GM10266 (cell line): Measurements from ENCODE around the gene MYO9B.
A peak's percentile ranks its signal among the peaks of the same experiment; 100 is the strongest.

Source experiments
- DNase-seq: peaks from one replicate; pipeline ENCODE4 v3.0.0; 2012; ENCODE audit errors: extremely low spot score
- TF ChIP-seq, protein P1 (sequence below): IDR thresholded peaks from 2 replicates; pipeline ENCODE4 v1.5.1; 2012; ENCODE audit warnings: mild to moderate bottlenecking, low read depth; ENCODE audit not compliant: control insufficient read depth, insufficient read depth; ENCODE audit errors: missing control alignments

MYO9B gene

DNA sequence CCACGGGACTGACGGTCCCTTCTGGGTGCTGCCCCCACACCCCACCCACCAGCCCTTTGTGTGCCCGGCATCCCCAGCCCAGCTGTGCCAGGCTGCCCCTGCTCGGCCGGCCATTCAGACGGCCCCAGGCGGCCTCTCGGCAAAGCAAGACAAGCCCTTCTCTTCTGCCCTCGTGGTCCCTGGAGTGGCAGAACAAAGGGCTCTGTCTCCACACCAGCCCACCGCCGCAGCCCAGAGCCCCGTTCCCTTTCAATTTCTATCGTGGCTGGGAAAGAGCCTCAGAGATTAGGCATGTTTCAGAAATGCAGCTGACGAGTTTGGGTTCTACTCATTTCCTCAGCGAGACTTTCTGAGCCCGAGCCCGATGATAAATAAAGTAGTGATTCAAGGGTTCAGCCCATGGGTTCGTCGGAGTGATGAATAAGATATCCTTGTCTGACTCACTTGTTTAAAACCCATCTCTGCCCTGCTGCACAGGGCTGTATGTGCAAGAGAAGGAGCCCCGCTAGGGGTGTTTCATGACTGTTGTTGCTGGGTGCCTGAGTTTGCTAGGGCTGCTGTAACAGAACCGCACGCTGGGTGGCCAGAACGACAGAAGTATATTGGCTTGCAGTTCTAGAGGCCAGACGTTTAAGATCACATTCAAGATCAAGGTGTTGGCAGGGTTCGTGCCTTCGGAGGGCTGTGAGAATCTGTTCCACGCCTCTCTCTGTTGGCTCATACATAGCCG lies 4.3 kb downstream of the MYO9B start:
- TF ChIP-seq, protein P1, sequence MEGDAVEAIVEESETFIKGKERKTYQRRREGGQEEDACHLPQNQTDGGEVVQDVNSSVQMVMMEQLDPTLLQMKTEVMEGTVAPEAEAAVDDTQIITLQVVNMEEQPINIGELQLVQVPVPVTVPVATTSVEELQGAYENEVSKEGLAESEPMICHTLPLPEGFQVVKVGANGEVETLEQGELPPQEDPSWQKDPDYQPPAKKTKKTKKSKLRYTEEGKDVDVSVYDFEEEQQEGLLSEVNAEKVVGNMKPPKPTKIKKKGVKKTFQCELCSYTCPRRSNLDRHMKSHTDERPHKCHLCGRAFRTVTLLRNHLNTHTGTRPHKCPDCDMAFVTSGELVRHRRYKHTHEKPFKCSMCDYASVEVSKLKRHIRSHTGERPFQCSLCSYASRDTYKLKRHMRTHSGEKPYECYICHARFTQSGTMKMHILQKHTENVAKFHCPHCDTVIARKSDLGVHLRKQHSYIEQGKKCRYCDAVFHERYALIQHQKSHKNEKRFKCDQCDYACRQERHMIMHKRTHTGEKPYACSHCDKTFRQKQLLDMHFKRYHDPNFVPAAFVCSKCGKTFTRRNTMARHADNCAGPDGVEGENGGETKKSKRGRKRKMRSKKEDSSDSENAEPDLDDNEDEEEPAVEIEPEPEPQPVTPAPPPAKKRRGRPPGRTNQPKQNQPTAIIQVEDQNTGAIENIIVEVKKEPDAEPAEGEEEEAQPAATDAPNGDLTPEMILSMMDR, result peak; percentile 44
- DNase-seq, result peak; percentile 78

DNA sequence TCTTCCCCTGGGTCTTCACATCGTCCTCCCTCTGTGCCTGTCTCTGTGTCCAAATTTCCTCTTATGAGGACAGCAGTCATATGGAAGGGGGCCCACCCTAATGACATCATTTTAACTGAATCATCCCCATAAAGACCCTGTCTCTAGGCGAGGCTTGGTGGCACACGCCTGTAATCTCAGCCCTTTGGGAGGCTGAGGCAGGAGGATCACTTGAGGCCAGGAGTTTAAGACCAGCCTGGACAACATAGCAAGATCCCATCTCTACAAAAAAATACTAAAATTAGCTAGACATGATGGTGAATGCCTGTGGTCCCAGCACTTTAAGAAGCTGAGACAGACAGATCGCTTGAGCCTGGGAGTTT lies 4.8 kb downstream of the MYO9B start:
- TF ChIP-seq, protein P1, result no peak
- no peak for DNase-seq

DNA sequence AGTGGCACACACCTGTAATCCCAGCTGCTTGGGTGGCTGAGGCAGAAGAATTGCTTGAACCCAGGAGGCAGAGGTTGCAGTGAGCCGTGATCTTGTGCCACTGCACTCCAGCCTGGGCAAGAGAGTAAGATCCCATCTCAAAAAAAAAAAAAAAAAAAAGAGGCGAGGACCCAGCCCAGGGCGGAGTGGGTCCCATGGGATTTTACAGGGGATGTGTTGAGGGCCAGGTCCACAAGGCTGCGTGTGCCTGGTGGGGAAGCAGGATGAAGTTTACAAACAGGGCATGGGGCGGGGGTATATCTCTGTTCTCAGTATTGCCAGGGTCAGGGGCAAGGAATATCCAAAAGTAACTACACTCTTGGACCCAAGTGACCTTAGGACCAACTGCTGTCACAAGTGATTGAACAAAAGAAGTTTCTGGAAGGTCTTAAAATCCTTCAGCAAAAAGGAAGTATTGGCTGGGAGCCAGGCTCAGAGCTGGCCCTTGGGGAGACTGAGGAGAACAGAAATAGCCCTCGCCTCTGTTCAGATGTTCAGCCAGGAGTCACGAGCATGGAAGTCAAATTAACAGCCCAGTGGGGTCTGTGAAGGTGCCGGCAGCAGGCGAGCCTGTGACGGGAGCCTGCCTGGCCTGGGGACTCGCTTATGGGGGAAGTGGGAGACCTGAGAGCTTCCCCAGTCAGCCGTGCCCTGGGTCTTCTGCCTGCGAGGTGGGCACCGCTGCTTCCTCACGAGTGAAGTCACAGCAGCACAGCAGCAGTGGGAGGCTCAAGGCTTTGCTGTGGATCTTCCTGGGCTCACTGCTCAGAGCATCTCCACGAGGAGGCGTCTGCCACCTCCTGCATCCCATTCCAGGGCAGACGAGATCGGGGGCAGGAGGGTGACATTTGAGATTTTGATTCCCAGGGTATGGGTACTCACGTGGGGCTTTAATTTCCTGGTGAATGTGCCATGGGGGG lies 6.4 kb downstream of the MYO9B start:
- no peak for DNase-seq
- TF ChIP-seq, protein P1, result no peak

DNA sequence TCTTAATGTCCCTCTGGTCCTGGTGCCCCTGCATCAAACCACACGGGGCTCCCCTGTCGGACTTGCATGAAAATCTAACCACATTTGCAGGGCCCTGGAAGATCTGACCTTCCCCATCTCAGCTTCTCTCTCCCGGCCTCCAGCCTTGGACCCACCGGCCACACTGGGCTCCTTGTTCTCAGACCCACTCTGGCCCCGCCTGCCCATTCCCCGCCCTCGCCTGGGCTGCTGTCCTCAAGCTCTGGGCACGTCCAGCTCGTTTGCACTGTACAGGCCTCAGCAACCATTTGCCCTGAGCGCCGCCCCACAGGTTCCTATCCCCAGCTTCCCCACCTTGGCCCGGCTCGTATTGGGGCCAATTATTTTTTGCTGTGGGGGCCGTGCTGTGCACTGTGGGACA lies 10.5 kb downstream of the MYO9B start:
- no peak for DNase-seq
- TF ChIP-seq, protein P1, result no peak

DNA sequence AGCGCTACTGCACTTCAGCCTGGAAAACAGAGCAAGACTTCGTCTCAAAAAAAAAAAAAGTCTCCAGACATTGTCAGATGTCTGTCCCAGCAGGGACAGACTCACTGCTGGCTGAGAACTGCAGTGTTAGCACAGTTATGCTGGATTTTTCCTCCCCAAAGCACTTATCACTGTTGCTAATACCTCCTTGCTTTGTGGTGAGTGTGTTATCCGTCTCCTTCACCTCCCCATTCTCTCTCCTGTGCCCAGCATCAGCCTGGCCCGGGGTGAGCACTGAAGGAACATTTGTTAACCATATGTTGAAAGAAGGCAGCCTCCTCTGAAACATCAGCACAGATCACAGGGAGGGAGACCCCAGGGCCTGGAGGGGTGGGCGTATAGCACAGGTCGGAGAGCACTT lies 11.3 kb downstream of the MYO9B start:
- DNase-seq, result no peak
- TF ChIP-seq, protein P1, result no peak

DNA sequence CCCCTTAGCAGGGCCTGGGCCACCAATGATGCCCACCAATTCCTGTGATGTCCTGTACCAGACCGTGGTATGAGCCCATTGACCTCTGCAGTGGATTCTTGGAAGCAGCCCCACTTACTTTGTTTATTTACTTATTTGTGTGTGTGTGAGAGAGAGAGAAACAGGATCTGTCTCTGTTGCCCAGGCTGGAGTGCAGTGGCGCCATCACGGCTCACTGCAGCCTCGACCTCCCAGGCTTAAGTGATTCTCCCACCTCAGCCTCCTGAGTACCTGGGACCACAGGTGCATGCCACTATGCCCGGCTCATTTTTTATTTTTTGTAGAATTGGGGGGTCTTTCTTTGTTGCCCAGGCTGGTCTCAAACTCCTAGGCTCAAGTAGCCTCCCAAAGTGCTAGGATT lies 13.0 kb downstream of the MYO9B start:
- DNase-seq, result no peak
- TF ChIP-seq, protein P1, result no peak

DNA sequence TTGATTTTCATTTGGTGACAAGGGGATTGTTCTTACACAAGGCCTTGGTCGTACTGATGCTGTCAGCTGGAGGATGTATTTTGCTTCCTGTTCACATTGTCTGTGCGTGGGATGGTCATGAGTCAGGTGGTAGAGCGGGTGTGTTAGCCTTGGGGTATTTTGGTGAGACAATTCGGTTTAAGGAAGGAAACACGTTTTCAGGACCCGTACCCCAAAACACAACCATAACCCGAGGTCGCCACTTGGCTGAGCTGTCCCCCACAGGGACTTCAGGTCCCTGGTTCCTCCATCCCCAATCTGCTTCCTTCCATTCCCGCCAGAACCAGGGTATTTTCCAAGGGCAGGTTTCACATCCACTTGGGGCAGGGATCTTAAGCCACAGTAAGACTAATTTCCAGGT lies 15.0 kb downstream of the MYO9B start:
- peak; percentile 71 for DNase-seq
- TF ChIP-seq, protein P1, result peak; percentile 16
